OCI-LY7 (cell line): ENCODE data around the gene C1QBP. TPM values are rescaled to one million over a fixed set of nuclear protein-coding genes. Genes with fewer than 3 reads are reported as not detected.
"Not testable (repeated sequence)": the region's sequence is repeated elsewhere in the genome, so short reads cannot be mapped to it uniquely, and the experiment has no call there.

Experiments
- BruUV-seq: library from RNA; stranded (reverse); fragments of 400-500 nt; replicated peaks from 2 replicates; lab custom pipeline; 2021; lab: Mats Ljungman, UMichigan
- CTCF ChIA-PET: fragments of 300-600 bp; sonication (Branson Sonifier 250); formaldehyde crosslinking; loops from one replicate; lab custom pipeline; 2022; ENCODE audit warnings: antibody characterized with exemption; ENCODE audit not compliant: unreplicated experiment; lab: Charles Lee
- POLR2A ChIA-PET: fragments of 300-600 bp; sonication (Branson Sonifier 250); formaldehyde crosslinking; loops from one replicate; lab custom pipeline; 2022; ENCODE audit warnings: antibody characterized with exemption; lab: Charles Lee
- DNase-seq: peaks from one replicate; pipeline ENCODE4 v3.0.0-alpha.2; 2015; ENCODE audit warnings: low spot score
- H2AFZ ChIP-seq: fragments of 200-600 bp; sonication (generic), shearing (Covaris generic); 2 replicates; pipeline ENCODE4 v1.6.1; 2014; ENCODE audit warnings: mild to moderate bottlenecking, antibody characterized with exemption, low read length, moderate library complexity
- H3K27ac ChIP-seq: fragments of 200-600 bp; sonication (generic); 2 replicates; pipeline ENCODE4 v1.5.1; 2014; ENCODE audit warnings: mixed run types, low read depth, mild to moderate bottlenecking, moderate library complexity, low read length, inconsistent platforms; ENCODE audit not compliant: poor library complexity, severe bottlenecking
- H3K36me3 ChIP-seq: fragments of 200-600 bp; sonication (generic); 2 replicates; pipeline ENCODE4 v1.6.1; 2014; ENCODE audit warnings: mild to moderate bottlenecking, antibody characterized with exemption, low read length, moderate library complexity, mixed read lengths; ENCODE audit not compliant: insufficient read depth
- H3K4me1 ChIP-seq: fragments of 200-600 bp; sonication (generic); 2 replicates; pipeline ENCODE4 v1.5.1; 2014; ENCODE audit warnings: mild to moderate bottlenecking, low read length; ENCODE audit not compliant: insufficient read depth, poor library complexity, severe bottlenecking
- H3K4me2 ChIP-seq: fragments of 200-600 bp; sonication (generic); 2 replicates; pipeline ENCODE4 v1.6.1; 2014; ENCODE audit warnings: mild to moderate bottlenecking, low read length
- H3K4me3 ChIP-seq: fragments of 200-600 bp; sonication (generic); 2 replicates; pipeline ENCODE4 v1.5.1; 2014; ENCODE audit warnings: mild to moderate bottlenecking, low read depth, low read length; ENCODE audit not compliant: poor library complexity, severe bottlenecking
- H3K79me2 ChIP-seq: fragments of 200-600 bp; sonication (generic); 2 replicates; pipeline ENCODE4 v1.6.1; 2016; ENCODE audit warnings: low read depth, mild to moderate bottlenecking, low read length, moderate library complexity, mixed read lengths; ENCODE audit not compliant: insufficient read depth
- H3K9me2 ChIP-seq: fragments of 200-600 bp; sonication (generic); 2 replicates; pipeline ENCODE4 v1.6.1; 2016; ENCODE audit warnings: mild to moderate bottlenecking, low read length, mixed read lengths; ENCODE audit not compliant: insufficient read depth
- H3K9me3 ChIP-seq: fragments of 200-600 bp; sonication (generic); 2 replicates; pipeline ENCODE4 v1.6.1; 2014; ENCODE audit warnings: mild to moderate bottlenecking, mixed run types, low read length, mixed read lengths
- H4K20me1 ChIP-seq: fragments of 200-600 bp; sonication (generic); 2 replicates; pipeline ENCODE4 v1.6.1; 2014; ENCODE audit warnings: mild to moderate bottlenecking, antibody characterized with exemption, low read length, moderate library complexity, mixed read lengths; ENCODE audit not compliant: insufficient read depth
- EZH2phosphoT487 ChIP-seq: fragments of 200-600 bp; sonication (generic); IDR thresholded peaks from 2 replicates; pipeline ENCODE4 v1.6.1; 2018; ENCODE audit warnings: low read depth, borderline replicate concordance, mild to moderate bottlenecking, mixed run types, antibody characterized with exemption, low read length, moderate library complexity, mixed read lengths
- intact Hi-C: fragments of 100-400 bp; cut with micrococcal nuclease; formaldehyde crosslinking; loops from one replicate; pipeline ENCODE4 v1.10.0; 2022; ENCODE audit not compliant: unreplicated experiment
- total RNA-seq, 2 experiments: library from RNA; depleted of rRNA in 1 of 2; stranded (reverse); fragments of >200 nt in 1 of 2; shearing (Covaris generic) in 1 of 2; gene quantifications; 2 replicates each; pipeline ENCODE4 v1.2.3, GENCODE V29; 2014 to 2022
- TF ChIP-seq, protein P1 (sequence below): fragments of 200-600 bp; sonication (generic); conservative IDR thresholded peaks from 2 replicates; pipeline ENCODE4 v1.5.1; 2014; ENCODE audit warnings: mild to moderate bottlenecking, antibody characterized with exemption, low read length, moderate library complexity, mixed read lengths

Gene C1QBP
- total RNA-seq, 2 experiments from 2014 or later = 260 to 322 TPM

DNA sequence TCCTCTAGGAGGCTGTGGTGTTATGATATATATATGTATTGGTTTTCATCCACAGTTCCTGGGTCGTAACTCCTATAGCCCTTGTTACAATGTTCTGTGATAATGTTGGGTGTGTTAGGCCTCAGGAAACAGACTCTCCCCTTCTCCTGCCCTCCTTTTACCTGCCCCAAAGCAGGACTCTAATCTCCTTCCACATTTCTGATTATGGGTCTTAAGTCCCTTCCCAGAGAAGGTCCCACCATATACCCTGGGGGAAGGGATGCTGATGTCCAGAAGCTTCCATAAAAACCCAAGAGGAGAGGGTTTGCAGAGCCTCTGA, 450 bp upstream of the C1QBP start:
- H3K4me3 ChIP-seq = peak overlapping the region; percentile 84
- POLR2A ChIA-PET = interaction anchor here (0.6 to 0.7 kb wide), 2 partner anchors 14 to 1807 kb away, joined by 3 to 5 read pairs; no protein-coding TSS in a partner anchor
- peaks cover 23% of the 10 kb centered on the region; the same call in 1 of the 2 replicates for H4K20me1 ChIP-seq
- no TSS peak for BruUV-seq
- DNase-seq = no peak
- H3K36me3 ChIP-seq = peaks cover 83% of the 10 kb centered on the region
- H2AFZ ChIP-seq = peak overlapping the region; percentile 56; the same call in 1 of the 2 replicates
- intact Hi-C loops = loop anchor here (1.0 to 5.0 kb wide), 4 partner anchors 21 to 242 kb away; partner anchors contain the start of genes DHX33 and NUP88
- H3K4me2 ChIP-seq = peak overlapping the region; percentile 56
- TF ChIP-seq EZH2phosphoT487 = no peak
- TF ChIP-seq, protein P1, sequence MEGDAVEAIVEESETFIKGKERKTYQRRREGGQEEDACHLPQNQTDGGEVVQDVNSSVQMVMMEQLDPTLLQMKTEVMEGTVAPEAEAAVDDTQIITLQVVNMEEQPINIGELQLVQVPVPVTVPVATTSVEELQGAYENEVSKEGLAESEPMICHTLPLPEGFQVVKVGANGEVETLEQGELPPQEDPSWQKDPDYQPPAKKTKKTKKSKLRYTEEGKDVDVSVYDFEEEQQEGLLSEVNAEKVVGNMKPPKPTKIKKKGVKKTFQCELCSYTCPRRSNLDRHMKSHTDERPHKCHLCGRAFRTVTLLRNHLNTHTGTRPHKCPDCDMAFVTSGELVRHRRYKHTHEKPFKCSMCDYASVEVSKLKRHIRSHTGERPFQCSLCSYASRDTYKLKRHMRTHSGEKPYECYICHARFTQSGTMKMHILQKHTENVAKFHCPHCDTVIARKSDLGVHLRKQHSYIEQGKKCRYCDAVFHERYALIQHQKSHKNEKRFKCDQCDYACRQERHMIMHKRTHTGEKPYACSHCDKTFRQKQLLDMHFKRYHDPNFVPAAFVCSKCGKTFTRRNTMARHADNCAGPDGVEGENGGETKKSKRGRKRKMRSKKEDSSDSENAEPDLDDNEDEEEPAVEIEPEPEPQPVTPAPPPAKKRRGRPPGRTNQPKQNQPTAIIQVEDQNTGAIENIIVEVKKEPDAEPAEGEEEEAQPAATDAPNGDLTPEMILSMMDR = peak; percentile 33
- H3K4me1 ChIP-seq = peaks cover 27% of the 10 kb centered on the region
- peak overlapping the region; percentile 50 for H3K27ac ChIP-seq
- no peaks in the 10 kb centered on the region for H3K9me2 ChIP-seq
- H3K9me3 ChIP-seq = no peaks in the 10 kb centered on the region
- H3K79me2 ChIP-seq = peaks cover 39% of the 10 kb centered on the region
- CTCF ChIA-PET = interaction anchor here (0.6 to 1.8 kb wide), 6 partner anchors 10 to 247 kb away, joined by 3 to 4 read pairs (median 4); partner anchors contain the start of genes DERL2, MIS12 and NUP88

- peak overlapping the region; percentile 84 for H3K4me3 ChIP-seq
- H3K9me2 ChIP-seq = no peaks in the 10 kb centered on the region
- peaks cover 86% of the 10 kb centered on the region for H3K36me3 ChIP-seq
- no TSS peak for BruUV-seq
- H3K4me1 ChIP-seq = peaks cover 27% of the 10 kb centered on the region
- no peak overlapping the region for H2AFZ ChIP-seq
- H3K4me2 ChIP-seq = peak overlapping the region; percentile 93
- intact Hi-C loops = loop anchor here (2.0 to 5.0 kb wide), 3 partner anchors 19 to 241 kb away; partner anchors contain the start of genes DHX33 and NUP88
- no peak for TF ChIP-seq EZH2phosphoT487
- TF ChIP-seq, protein P1 = no peak
- peak overlapping the region; percentile 58 for H3K27ac ChIP-seq
- CTCF ChIA-PET = interaction anchor here (1.8 kb wide), 1 partner anchor 19 kb away, joined by 4 read pairs; the partner anchor contains the start of gene NUP88
- no peaks in the 10 kb centered on the region for H3K9me3 ChIP-seq
- peaks cover 39% of the 10 kb centered on the region for H3K79me2 ChIP-seq
- peaks cover 23% of the 10 kb centered on the region; the same call in 1 of the 2 replicates for H4K20me1 ChIP-seq
- DNase-seq = no peak
- POLR2A ChIA-PET = interaction anchor here (0.6 to 0.8 kb wide), 3 partner anchors 25 to 205 kb away, joined by 3 to 4 read pairs (median 3); no protein-coding TSS in a partner anchor
These were observed 1.1 kb downstream of the C1QBP start for GRCh38 chr17:5437721-5438317.

GRCh38 chr17:5435781-5436315, 3.1 kb downstream of the C1QBP start:
- H3K27ac ChIP-seq, CTCF ChIA-PET, H3K9me2 ChIP-seq, H2AFZ ChIP-seq, BruUV-seq, DNase-seq, H3K9me3 ChIP-seq: not testable (repeated sequence)
- H3K4me2 ChIP-seq = peak overlapping the region; percentile 93
- peaks cover 23% of the 10 kb centered on the region; the same call in 1 of the 2 replicates for H4K20me1 ChIP-seq
- intact Hi-C loops = loop anchor here (5.0 kb wide), 1 partner anchor 239 kb away; no protein-coding TSS in a partner anchor
- peak overlapping the region; percentile 84 for H3K4me3 ChIP-seq
- POLR2A ChIA-PET = interaction anchor here (0.6 to 0.7 kb wide), 2 partner anchors 21 to 311 kb away, joined by 3 read pairs; no protein-coding TSS in a partner anchor
- peaks cover 27% of the 10 kb centered on the region for H3K4me1 ChIP-seq
- peaks cover 39% of the 10 kb centered on the region for H3K79me2 ChIP-seq
- H3K36me3 ChIP-seq = peaks cover 88% of the 10 kb centered on the region
